ENCODE data around the gene GABPB1. TPM values are rescaled to one million over a fixed set of nuclear protein-coding genes. Genes with fewer than 3 reads are reported as not detected.

Gene GABPB1
- total RNA-seq, 1 donor from 2014 or later: 118 TPM

DNA sequence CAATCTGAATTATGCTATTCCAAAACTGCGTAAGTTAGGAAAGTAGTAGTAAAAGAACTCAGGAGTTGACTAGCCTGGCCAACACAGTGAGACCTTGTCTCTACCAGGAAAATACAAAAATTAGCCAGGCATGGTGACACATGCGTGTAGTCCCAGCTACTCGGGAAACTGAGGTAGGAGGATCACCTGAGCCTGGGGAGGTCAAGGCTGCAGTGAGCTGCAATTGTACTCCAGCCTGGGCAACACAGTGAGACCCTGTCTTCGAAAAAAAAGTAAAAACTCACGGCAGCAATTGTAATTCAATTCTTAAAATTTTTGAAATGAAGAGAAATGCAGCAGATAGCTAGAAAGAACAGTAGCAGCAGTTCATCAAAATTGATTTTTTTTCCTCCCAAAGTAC lies 9.7 kb downstream of the GABPB1 start:
- DNase-seq (ENCODE audit: low read depth, low spot score): no peak

DNA sequence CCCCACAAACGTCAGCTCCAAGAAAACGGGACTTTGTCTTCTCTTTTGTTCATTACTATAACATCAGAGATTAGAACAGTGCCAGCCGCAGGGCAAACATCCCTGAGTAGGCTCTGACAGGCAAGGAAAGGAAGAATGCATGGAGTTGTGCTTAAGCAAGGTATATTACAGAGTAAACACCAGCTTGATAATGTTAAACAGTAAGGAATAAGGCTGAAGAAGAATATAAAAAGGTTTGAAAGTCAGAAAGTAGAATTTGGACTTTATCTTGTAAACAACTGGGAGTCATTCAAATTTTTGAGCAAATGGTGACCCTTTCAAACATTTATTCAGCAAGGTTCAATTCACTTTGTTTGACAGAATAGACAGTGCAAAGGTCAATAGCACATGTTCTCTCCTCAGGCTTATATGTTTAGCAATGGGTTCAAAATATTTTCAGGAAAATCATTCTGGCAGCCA lies 11.0 kb downstream of the GABPB1 start:
- DNase-seq (ENCODE audit: low read depth, low spot score): no peak

DNA sequence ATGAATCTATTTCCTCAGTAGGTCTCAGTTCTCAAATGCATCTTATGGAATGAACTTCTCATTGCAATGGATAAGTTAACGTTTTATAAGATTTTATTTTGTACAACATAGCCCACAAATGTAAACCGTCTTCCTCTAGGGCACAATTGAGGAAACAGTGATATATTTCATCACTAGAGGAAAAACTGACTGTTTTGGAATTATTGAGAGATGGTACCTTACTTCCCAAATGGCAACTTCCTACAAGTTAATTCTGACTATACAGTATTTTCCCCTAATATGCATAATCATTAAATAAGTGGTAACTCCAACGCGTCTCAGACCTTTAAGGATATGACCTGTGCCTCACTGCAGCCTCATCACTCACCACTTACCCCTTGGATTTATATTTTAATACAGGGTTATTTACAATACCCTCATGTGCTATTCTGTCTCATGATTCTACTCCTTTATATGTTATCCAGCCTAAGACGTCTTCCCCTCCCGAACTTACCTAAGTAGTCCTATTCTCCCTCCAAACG lies 13.3 kb downstream of the GABPB1 start:
- DNase-seq (ENCODE audit: low read depth, low spot score): no peak

DNA sequence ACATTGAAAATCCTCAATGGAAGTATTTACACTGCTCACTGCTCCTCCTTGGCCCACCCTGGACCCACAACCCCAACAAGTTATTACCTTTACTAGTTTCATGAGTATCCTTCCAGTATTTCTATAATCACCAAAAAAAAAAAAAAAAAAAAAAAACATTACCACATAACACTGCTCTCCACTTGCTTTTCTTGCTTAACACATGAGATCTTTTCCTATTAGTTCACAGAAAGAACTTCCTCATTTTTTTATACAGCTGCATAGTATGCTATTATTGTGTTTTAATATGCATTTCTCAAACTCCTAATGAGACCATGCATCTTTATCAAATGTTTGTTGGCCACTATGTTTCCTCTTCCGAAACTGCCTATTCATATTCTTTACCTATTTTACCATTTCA lies 14.6 kb downstream of the GABPB1 start:
- DNase-seq (ENCODE audit: low read depth, low spot score): no peak

DNA sequence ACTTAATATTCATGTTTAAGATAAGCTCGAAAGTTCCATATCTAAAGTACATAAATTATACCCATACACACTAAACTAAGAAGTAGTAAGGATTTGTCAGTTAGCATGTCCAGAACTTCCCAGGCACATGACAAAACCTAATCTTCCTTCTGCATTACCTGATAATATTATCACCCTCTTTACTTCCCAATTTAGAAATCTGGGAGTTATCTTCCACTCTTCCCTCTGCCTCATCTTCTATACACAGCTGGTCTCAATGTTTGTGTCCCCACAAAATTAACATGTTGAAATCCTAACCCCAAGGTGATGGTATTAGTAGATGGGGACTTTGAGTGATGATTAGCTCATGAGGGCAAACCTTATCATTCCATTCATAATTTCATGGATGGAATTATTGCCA lies 15.3 kb downstream of the GABPB1 start:
- no peak for DNase-seq (ENCODE audit: low read depth, low spot score)

DNA sequence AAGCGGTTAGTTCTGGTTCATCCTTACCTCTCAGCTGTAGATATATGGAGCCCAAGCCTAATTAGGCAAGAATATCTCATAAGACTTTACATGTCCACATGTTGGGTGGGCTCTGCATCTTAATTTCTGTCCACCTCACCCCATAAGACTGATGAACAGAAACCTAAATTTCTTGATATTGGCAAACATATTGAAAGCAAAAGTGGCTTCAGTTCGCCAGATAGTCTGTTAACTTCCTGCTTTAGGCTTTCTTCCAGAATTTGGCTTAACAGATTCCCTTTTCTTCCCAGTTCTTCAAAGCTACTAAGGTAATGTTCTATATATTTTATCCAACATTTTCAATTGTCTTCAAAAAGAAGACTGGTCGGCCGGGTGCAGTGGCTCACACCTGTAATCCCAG lies 19.7 kb downstream of the GABPB1 start:
- no peak for DNase-seq (ENCODE audit: low read depth, low spot score)

DNA sequence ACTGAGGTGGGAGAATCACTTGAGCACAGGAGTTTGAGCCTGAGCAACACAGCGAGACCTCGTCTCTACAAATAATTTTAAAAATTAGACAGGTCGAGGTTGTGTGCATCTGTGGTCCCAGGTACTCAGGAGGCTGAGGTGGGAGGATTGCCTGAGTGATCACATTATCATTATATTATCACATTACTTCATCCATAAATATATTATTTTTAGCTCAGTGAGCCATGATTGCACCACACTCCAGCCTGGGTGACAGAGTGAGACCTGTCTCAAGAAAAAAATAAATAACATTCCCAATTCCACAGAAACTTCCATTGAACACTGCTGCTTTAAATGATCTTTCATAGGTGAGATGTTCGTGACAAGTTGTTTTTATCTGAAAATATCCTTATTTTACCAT lies 21.8 kb downstream of the GABPB1 start:
- DNase-seq (ENCODE audit: low read depth, low spot score): no peak

DNA sequence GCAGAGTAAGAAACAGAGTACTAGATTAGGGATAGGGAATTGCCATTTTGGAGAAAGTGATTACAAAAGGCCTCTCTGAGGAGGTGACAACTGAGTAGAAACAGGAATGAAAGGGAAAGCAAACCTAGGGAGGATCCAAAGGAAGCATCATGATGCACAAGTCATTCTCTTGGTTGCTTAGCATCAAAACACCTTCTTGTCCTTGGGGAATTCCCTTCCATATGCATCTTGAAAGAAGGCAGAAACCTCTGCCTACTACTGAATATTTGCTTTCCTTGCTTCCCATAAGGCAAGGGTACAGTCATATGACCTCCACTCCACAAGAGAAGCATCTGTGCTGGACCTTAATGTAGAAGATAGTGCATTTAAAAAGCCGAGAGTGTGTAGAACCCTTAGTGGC lies 24.1 kb downstream of the GABPB1 start:
- DNase-seq (ENCODE audit: low read depth, low spot score): no peak

DNA sequence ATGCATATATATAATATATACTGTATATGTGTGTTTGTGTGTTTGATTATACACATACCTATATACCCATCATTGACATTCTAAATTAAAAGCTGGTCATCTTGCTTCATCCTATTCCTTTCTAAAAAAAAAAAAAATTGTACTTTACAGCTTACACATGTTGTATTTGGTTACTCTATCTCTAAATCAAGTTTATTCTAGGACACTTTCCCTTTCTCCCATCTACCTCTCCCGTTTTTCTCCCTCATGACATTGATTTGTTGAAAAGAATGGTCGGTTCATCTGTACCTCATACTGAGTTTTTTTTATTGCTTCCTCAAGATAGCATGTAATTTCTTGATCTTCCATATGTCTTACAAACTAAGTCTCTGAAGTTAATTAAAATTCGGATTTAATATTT lies 26.9 kb downstream of the GABPB1 start:
- DNase-seq (ENCODE audit: low read depth, low spot score): no peak

DNA sequence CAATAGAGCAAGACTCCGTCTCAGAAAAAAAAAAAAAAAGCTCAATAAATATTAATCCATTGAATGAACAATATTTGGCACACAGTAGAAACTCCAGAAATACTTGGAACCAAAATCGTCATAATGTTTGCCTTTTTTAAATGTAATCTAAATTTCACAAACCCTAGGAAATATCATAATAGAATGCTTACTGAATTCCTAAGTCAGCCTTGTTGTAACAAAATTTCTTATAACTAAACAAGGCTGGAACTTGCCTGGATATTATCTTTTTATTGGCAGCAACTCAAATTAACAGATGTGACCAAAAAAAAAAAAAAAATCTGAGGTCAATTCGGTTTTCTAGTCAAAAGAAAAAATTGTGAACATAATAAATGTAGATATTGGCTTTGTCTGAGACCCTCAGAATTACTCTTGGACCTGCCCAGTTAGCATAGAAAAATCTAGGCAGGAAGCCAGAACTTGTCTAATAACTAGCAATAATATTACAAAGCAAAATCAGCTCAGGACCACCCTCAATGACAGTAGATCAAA lies 33.3 kb downstream of the GABPB1 start:
- no peak for DNase-seq (ENCODE audit: low read depth, low spot score)

DNA sequence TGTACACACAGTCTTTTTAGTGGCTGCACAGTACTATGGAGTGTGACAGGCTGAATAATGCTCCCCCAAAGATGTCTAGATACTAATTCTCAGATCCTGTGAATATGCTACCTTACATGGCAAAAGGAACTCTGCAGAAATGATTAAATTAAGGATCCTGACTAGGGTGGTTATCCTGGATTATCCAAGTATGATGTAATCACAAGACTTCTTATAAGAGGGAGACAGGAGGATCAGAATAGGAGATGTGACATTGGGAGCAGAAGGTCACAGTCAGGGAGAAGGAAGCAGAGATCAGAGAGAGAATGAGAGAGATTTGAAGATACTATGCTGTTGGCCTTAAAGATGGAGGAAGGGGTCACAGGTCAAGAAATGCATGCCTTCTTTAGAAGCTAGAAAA lies 34.5 kb downstream of the GABPB1 start:
- DNase-seq (ENCODE audit: low read depth, low spot score): no peak

DNA sequence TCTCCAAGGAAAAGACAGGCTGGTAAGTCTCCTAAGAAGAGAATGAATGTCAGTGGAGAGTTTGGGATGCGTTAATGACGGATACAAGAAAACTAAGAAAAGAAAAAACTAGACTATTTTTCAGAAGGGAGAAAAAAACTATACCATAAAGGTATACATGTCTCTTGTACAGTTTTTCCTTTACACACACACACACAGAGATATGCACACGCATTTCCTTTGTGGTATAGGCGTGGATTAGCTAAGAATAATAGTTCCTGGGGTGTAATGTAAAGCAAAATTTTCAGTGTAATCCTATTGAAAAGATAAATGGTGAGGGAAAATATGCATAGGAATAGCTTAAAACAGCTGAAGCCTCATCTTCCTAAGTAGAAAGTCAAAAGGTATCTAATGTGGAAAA lies 36.3 kb downstream of the GABPB1 start:
- no peak for DNase-seq (ENCODE audit: low read depth, low spot score)

DNA sequence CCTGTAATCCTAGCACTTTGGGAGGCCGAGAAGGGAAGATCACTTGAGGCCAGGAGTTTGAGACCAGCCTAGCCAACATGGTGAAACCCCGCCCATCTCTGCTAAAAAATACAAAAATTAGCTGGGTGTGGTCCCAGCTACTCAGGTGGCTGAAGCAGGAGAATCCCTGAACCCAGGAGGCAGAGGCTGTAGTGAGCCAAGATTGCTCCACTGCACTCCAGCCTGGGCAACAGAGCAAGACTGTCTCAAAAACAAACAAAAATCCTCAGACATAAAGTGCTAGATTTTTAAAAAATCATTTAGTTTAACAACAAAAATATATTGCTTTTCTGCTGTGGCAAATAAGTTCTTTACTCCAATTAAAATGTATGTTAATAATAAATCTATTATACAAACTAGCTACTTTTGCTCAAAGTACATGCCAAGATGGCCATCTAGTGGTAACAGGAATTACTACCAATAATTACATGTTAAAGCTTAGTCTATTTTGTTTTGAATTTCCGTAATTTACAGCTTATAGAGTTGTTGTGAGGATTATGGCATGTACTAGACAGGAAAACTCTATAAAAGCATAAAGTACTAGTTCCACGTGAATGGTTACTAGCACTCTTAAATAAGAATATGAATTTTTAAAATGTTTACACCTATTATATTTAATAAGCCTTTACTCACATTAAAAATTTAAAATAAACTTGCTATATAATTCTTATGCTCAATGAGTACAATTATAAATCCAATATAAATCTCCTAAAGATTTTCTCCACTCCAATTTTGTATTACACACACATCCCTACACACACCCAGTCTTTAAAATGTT lies 39.0 kb downstream of the GABPB1 start:
- no peak for DNase-seq (ENCODE audit: low read depth, low spot score)

DNA sequence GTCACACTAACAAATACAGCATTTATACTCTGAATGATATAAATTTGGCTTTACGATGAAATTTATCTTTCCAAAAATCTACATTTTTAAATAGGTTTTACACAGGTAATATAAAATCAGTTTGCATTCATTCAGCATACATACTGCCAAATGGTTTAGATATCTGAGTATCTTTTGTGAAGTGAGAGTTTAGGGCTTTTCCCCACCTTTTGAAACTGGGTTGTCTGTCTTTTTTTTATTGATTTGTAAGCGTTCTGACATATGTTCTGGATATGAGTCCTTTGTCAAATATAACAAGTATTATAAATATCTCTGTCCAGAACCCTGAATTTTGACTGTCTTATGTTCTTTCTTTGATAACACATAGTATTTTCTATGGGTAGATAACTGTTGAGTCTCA lies 42.4 kb downstream of the GABPB1 start:
- DNase-seq (ENCODE audit: low read depth, low spot score): no peak

DNA sequence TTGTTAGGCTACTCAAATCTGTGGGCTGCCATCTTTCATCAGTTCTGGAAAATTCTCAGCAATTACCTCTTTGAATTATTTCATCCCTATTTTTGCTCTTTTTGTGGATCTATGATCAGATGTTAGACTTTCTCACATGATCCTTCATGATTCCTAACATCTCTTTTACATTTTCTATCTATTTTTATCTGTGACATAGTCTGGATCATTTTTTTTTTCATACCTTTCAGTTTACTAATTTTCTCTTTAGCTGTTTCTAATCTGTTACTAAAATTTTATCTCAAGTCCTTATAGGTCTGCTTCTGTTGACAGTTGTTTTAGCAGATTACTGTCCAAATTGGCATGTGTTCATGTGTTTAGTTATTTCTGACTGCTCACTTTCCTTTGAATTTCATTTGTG lies 47.2 kb downstream of the GABPB1 start:
- no peak for DNase-seq (ENCODE audit: low read depth, low spot score)

DNA sequence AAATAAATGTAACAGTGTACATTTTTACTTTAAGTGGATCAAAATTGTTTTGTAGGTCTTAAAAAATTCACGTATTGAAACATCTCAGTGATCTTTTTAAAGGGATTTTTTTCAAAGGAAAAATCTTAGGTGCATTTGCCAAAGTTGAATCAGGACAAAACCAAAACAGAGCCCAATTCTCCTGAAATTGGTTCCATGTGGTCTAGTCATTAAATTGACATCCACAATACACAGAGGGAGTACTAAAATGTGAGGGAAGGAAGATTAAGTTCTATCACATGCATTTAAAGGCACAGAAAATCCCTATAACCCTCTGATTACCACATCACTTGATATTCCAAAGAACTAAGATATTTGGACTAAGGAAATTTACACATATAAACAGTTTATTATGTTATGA lies 50.2 kb downstream of the GABPB1 start:
- DNase-seq (ENCODE audit: low read depth, low spot score): no peak

DNA sequence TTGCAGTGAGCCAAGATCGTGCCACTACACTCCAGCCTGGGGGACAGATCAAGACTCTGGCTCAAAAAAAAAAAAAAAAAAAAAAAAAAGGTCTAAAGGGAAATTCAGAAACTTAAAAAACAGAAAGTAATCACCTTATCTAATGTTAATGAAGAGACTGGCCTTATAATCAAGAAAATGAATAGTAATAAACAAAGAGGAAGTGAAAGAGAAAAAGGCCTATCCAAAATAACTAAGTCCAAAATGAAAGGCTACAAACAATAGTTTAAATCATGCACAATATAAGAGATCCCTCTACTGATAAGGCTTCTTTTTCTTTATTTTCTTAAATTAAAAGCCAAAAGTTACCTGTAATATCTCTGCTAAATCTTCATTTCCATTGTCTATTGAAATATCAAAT lies 52.4 kb downstream of the GABPB1 start:
- no peak for DNase-seq (ENCODE audit: low read depth, low spot score)

DNA sequence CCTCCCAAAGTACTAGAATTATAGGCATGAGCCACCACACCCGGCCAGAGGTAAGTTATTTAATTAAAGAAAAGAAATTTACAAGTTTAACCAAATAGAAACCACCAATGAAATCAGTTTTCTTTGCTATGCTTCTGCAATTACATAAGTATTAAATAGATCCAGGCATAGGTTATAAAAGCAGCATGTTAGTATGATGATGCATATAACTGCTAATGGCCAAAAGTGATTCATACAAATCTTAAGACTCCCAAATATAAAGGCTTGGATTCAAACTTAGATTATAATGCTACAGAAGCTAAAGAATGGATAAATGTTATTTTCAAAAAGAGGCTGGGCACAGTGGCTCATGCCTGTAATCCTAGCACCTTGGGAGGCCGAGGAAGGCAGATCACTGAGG lies 56.7 kb downstream of the GABPB1 start:
- no peak for DNase-seq (ENCODE audit: low read depth, low spot score)

DNA sequence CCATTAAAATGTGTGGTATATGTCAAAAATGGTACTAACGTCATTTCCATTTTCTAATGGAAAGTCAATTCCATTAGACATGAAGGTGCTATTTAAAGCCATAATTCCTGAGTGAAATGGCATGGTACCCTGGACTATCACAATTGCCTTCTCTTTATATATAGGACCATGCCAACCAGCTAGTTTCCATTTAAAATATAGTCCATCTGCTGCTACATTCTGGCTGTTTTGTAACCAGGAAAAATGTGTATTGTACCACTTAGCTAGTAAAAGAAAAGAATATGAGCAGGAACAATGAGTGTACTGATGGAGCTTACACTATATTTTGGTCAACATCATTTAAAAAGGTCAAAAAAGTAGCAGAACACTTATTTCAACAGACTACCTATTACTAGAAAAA lies 59.0 kb downstream of the GABPB1 start:
- DNase-seq (ENCODE audit: low read depth, low spot score): no peak

DNA sequence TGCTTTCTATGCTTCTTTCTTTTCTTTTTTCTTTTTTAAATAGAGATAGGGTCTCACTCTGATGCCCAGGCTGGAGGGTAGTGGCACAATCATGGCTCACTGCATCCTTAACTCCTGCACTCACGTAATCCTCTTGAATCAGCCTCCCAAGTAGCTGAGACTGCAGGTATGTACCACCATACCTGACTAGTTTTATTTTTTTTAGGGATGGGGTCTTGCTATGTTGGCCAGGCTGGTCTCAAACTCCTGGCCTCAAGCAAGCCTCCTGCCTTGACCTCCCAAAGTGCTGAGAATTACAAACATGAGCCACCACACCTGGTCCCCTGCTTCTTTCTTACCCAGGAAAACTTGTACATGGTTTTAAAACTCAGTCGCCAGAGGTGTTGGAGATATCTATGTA lies 65.2 kb downstream of the GABPB1 start:
- no peak for DNase-seq (ENCODE audit: low read depth, low spot score)

DNA sequence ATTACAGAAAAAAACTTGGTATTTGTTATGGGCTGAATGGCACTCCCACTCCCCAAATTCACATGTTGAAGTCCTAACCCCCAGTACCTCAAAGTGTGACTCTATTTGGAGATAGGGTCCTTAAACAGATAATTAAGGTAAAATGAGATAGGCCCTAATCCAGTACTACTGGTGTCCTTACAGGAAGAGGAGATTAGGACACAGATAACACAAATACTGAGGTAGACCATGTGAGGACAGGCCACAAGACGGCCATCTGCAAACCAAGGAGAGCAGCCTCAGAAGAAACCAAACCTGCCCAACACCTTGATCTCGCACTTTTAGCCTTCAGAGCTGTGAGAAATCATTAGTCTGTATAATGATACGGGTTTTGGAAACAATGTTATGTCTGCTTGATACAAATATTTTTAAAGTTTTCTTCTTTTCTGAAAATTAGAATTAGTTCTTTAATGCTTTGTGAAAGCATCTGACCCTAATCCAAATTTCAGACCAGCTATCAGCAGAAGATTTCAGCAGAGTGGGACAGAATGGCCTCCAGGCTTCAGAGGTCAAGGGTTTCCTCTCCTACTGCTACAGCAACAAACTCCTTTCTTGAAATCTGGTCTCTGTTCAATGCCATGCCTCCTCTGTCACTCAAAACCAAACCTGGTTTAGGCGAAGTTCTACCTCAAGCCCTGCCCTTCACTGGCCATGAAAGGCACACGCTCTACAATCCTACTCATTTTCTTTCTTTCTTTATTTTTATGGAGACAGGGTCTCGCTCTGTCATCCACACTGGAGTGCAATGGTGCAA lies 67.5 kb downstream of the GABPB1 start:
- no peak for DNase-seq (ENCODE audit: low read depth, low spot score)

DNA sequence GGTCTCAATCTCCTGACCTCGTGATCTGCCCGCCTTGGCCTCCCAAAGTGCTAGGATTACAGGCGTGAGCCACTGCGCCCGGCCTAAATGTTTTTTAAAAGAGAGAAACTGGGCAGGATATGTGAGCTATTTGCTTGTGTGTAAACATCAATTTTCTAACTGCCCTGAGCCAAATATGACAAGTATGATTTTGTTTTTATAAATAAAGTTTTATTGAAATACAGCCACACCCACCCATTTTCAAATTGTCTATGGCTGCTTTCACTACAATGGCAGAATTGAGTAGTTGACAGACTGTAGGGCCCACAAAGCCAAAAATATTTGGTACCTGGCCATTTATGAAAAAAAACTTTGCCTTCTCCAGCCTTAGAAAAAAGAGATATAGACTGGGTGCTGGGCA lies 73.6 kb downstream of the GABPB1 start:
- no peak for DNase-seq (ENCODE audit: low read depth, low spot score)

All from pulmonary artery endothelial cell (primary cell).